ENCODE results near the gene FCN2. TPM values are rescaled to one million over a fixed set of nuclear protein-coding genes. Genes with fewer than 3 reads are reported as not detected.

FCN2 gene
- total and polyA plus RNA-seq, 2 experiments from 2014 or later, result not detected

DNA sequence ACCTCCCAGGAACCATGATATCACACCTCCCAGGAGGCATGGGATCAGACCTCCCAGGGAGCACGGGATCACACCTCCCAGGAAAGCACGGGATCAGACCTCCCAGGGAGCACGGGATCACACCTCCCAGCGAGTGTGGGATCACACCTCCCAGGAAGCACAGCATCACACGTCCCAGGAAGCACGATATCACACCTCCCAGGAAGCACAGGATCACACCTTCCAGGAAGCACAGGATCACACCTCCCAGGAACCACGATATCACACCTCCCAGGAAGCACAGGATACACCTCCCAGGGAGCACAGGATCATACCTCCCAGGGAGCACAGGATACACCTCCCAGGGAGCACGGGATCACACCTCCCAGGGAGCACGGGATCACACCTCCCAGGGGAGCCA lies 30.0 kb upstream of the FCN2 start:
- Histone ChIP-seq H3K9me2 (replicated peaks; ENCODE audit: insufficient read depth) (no peaks in the 10 kb centered on the region), H3K4me2 (no peak overlapping the region), H3K27me3 (no peaks in the 10 kb centered on the region), H3K36me3 (replicated peaks; ENCODE audit: insufficient read depth, low read depth) (no peaks in the 10 kb centered on the region), H3K79me2 (no peaks in the 10 kb centered on the region), H3K9me3 (ENCODE audit: low read depth) (no peaks in the 10 kb centered on the region), H3K4me3 (no peak overlapping the region), H3K27ac (no peak overlapping the region), H2AFZ (no peak overlapping the region), H4K20me1 (ENCODE audit: insufficient read depth, poor library complexity, severe bottlenecking) (no peaks in the 10 kb centered on the region), H3K4me1 (ENCODE audit: insufficient read depth) (no peaks in the 10 kb centered on the region)
- DNase-seq (ENCODE audit: low spot score), result no peak
- TF ChIP-seq, protein P1, sequence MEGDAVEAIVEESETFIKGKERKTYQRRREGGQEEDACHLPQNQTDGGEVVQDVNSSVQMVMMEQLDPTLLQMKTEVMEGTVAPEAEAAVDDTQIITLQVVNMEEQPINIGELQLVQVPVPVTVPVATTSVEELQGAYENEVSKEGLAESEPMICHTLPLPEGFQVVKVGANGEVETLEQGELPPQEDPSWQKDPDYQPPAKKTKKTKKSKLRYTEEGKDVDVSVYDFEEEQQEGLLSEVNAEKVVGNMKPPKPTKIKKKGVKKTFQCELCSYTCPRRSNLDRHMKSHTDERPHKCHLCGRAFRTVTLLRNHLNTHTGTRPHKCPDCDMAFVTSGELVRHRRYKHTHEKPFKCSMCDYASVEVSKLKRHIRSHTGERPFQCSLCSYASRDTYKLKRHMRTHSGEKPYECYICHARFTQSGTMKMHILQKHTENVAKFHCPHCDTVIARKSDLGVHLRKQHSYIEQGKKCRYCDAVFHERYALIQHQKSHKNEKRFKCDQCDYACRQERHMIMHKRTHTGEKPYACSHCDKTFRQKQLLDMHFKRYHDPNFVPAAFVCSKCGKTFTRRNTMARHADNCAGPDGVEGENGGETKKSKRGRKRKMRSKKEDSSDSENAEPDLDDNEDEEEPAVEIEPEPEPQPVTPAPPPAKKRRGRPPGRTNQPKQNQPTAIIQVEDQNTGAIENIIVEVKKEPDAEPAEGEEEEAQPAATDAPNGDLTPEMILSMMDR (IDR thresholded peaks at IDR 0.05; ENCODE audit: poor library complexity), result no peak
- TF ChIP-seq EZH2phosphoT487 (IDR thresholded peaks at IDR 0.05; ENCODE audit: low read depth, severe bottlenecking, unreplicated experiment) (no peak), EZH2 (IDR thresholded peaks at IDR 0.05; ENCODE audit: borderline replicate concordance) (no peak)
- WGBS (ENCODE audit: low lambda C conversion rate, missing lambda C conversion rate), result 83% methylated on average over 8 of the region's 9 CpGs

GRCh38 chr9:134851020-134851419 lies 29.6 kb upstream of the FCN2 start:
- Histone ChIP-seq H3K4me3 (no peak overlapping the region), H3K9me3 (ENCODE audit: low read depth) (no peaks in the 10 kb centered on the region), H3K36me3 (replicated peaks; ENCODE audit: insufficient read depth, low read depth) (no peaks in the 10 kb centered on the region), H2AFZ (no peak overlapping the region), H3K27ac (no peak overlapping the region), H3K4me2 (no peak overlapping the region), H3K4me1 (ENCODE audit: insufficient read depth) (no peaks in the 10 kb centered on the region), H3K27me3 (no peaks in the 10 kb centered on the region), H4K20me1 (ENCODE audit: insufficient read depth, poor library complexity, severe bottlenecking) (no peaks in the 10 kb centered on the region), H3K79me2 (no peaks in the 10 kb centered on the region), H3K9me2 (replicated peaks; ENCODE audit: insufficient read depth) (no peaks in the 10 kb centered on the region)
- TF ChIP-seq, protein P1 (IDR thresholded peaks at IDR 0.05; ENCODE audit: poor library complexity), result no peak
- no peak for DNase-seq (ENCODE audit: low spot score)
- 95% methylated on average over 12 of the region's 12 CpGs for WGBS (ENCODE audit: low lambda C conversion rate, missing lambda C conversion rate)

GRCh38 chr9:134852906-134853654 lies 27.5 kb upstream of the FCN2 start:
- H3K27ac ChIP-seq, result no peak overlapping the region
- H3K36me3 ChIP-seq (replicated peaks; ENCODE audit: insufficient read depth, low read depth), result no peaks in the 10 kb centered on the region
- no peak overlapping the region for H2AFZ ChIP-seq
- no peak overlapping the region for H3K4me2 ChIP-seq
- H3K9me3 ChIP-seq (ENCODE audit: low read depth), result no peaks in the 10 kb centered on the region
- no peak overlapping the region for H3K4me3 ChIP-seq
- H3K79me2 ChIP-seq, result no peaks in the 10 kb centered on the region
- 89% methylated on average over 6 of the region's 6 CpGs for WGBS (ENCODE audit: low lambda C conversion rate, missing lambda C conversion rate)
- no peaks in the 10 kb centered on the region for H3K27me3 ChIP-seq
- H4K20me1 ChIP-seq (ENCODE audit: insufficient read depth, poor library complexity, severe bottlenecking), result no peaks in the 10 kb centered on the region
- TF ChIP-seq EZH2 (IDR thresholded peaks at IDR 0.05; ENCODE audit: borderline replicate concordance) (no peak), EZH2phosphoT487 (IDR thresholded peaks at IDR 0.05; ENCODE audit: low read depth, severe bottlenecking, unreplicated experiment) (no peak)
- TF ChIP-seq, protein P1 (IDR thresholded peaks at IDR 0.05; ENCODE audit: poor library complexity), result no peak
- H3K9me2 ChIP-seq (replicated peaks; ENCODE audit: insufficient read depth), result no peaks in the 10 kb centered on the region
- no peaks in the 10 kb centered on the region for H3K4me1 ChIP-seq (ENCODE audit: insufficient read depth)
- no peak for DNase-seq (ENCODE audit: low spot score)

Measured in hepatocyte (in vitro differentiated cells).